Esophagus muscularis mucosa (tissue), 3 donors: ENCODE measurements around the gene MCM7.

ENCODE experiments used
- POLR2A ChIP-seq: fragments of 450-650 bp; IDR thresholded peaks from one replicate; pipeline ENCODE4 v1.6.1; 2017; ENCODE audit warnings: antibody characterized with exemption, moderate library complexity, mild to moderate bottlenecking, low read depth
- TF ChIP-seq, protein P1 (sequence below), 3 experiments: fragments of 200-600 bp in 2 of 3; fragments of 450-650 bp in 1 of 3; sonication (generic) in 2 of 3; IDR thresholded peaks; one replicate each; pipeline ENCODE4 v1.5.1; 2017 to 2019; ENCODE audit warnings: antibody characterized with exemption in 3 of 3, mild to moderate bottlenecking in 2 of 3, moderate library complexity in 1 of 3

DNA sequence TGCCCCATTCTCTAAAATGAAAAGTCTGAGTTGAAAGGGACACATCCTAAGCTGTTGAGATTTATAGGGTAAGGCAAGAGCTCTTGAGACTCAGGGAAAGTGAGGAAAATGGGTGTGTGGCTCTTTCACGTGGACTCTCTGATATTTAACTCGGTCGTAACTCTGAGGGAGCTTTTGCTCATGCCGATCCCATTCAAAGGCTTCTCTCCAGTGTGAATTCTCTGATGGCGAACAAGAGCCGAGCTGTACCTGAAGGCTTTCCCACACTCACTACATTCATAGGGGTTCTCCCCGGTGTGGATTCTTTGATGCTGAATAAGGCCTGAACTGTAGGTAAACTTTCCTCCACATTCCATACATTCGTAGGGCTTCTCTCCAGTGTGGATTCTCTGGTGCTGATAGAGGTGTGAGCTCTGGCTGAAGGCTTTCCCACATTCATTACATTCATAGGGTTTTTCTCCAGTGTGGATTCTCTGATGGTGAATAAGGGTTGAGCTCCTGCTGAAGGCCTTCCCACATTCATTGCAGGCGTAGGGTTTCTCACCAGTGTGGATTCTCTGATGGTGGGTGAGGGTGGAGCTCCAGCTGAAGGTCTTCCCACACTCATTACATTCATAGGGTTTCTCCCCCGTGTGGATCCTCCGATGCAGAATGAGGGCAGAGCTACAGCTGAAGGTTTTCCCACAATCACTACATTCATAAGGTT lies 30.0 kb downstream of the MCM7 start:
- no peak for TF ChIP-seq POLR2A
- TF ChIP-seq, protein P1, sequence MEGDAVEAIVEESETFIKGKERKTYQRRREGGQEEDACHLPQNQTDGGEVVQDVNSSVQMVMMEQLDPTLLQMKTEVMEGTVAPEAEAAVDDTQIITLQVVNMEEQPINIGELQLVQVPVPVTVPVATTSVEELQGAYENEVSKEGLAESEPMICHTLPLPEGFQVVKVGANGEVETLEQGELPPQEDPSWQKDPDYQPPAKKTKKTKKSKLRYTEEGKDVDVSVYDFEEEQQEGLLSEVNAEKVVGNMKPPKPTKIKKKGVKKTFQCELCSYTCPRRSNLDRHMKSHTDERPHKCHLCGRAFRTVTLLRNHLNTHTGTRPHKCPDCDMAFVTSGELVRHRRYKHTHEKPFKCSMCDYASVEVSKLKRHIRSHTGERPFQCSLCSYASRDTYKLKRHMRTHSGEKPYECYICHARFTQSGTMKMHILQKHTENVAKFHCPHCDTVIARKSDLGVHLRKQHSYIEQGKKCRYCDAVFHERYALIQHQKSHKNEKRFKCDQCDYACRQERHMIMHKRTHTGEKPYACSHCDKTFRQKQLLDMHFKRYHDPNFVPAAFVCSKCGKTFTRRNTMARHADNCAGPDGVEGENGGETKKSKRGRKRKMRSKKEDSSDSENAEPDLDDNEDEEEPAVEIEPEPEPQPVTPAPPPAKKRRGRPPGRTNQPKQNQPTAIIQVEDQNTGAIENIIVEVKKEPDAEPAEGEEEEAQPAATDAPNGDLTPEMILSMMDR (IDR thresholded peaks at IDR 0.05): no peak
